HEK293 (cell line): ENCODE measurements around the gene MOB1A.

Source experiments
- AEBP2 ChIP-seq: fragments of 450-650 bp; formaldehyde crosslinking; IDR thresholded peaks from 2 replicates; pipeline ENCODE4 v1.5.1; 2016; ENCODE audit warnings: missing biosample characterization, missing genetic modification characterization, borderline replicate concordance
- PRDM2 ChIP-seq: fragments of 450-650 bp; formaldehyde crosslinking; IDR thresholded peaks from 2 replicates; pipeline ENCODE4 v1.5.1; 2016; ENCODE audit warnings: missing biosample characterization, missing genetic modification characterization, borderline replicate concordance
- ZNF114 ChIP-seq: fragments of 450-650 bp; formaldehyde crosslinking; IDR thresholded peaks from 2 replicates; pipeline ENCODE4 v1.5.0; 2017; ENCODE audit warnings: missing biosample characterization, missing genetic modification characterization
- ZNF132 ChIP-seq: fragments of 450-650 bp; formaldehyde crosslinking; IDR thresholded peaks from 2 replicates; pipeline ENCODE4 v1.5.1; 2017; ENCODE audit warnings: missing biosample characterization, missing genetic modification characterization, borderline replicate concordance
- ZNF148 ChIP-seq: fragments of 450-650 bp; formaldehyde crosslinking; IDR thresholded peaks from 2 replicates; pipeline ENCODE4 v1.5.0; 2017; ENCODE audit warnings: missing biosample characterization, missing genetic modification characterization, borderline replicate concordance
- ZNF214 ChIP-seq: fragments of 450-650 bp; formaldehyde crosslinking; IDR thresholded peaks from 2 replicates; pipeline ENCODE4 v1.5.1; 2017; ENCODE audit warnings: missing biosample characterization, mild to moderate bottlenecking, missing genetic modification characterization, borderline replicate concordance
- ZNF221 ChIP-seq: fragments of 450-650 bp; formaldehyde crosslinking; IDR thresholded peaks from 2 replicates; pipeline ENCODE4 v1.5.1; 2017; ENCODE audit warnings: missing biosample characterization, missing genetic modification characterization, borderline replicate concordance
- ZNF302 ChIP-seq: fragments of 450-650 bp; formaldehyde crosslinking; IDR thresholded peaks from 2 replicates; pipeline ENCODE4 v1.5.1; 2016; ENCODE audit warnings: missing biosample characterization, missing genetic modification characterization, low read depth
- ZNF324 ChIP-seq: fragments of 450-650 bp; formaldehyde crosslinking; IDR thresholded peaks from 2 replicates; pipeline ENCODE4 v1.5.1; 2016; ENCODE audit warnings: missing biosample characterization, missing genetic modification characterization
- ZNF341 ChIP-seq: fragments of 450-650 bp; formaldehyde crosslinking; IDR thresholded peaks from 2 replicates; pipeline ENCODE4; 2016; ENCODE audit warnings: low read depth, missing biosample characterization, missing genetic modification characterization
- ZNF433 ChIP-seq: fragments of 450-650 bp; formaldehyde crosslinking; IDR thresholded peaks from 2 replicates; pipeline ENCODE4 v1.5.1; 2016; ENCODE audit warnings: missing biosample characterization, missing genetic modification characterization, low read depth
- ZNF530 ChIP-seq: fragments of 450-650 bp; formaldehyde crosslinking; IDR thresholded peaks from 2 replicates; pipeline ENCODE4 v1.5.1; 2016; ENCODE audit warnings: low read depth, missing biosample characterization, missing genetic modification characterization
- ZNF645 ChIP-seq: fragments of 450-650 bp; formaldehyde crosslinking; IDR thresholded peaks from 2 replicates; pipeline ENCODE4; 2016; ENCODE audit warnings: missing biosample characterization, missing genetic modification characterization
- ZNF660 ChIP-seq: fragments of 450-650 bp; IDR thresholded peaks from 2 replicates; pipeline ENCODE4 v1.5.1; 2018; ENCODE audit warnings: missing biosample characterization, mild to moderate bottlenecking, missing genetic modification characterization
- ZNF707 ChIP-seq: fragments of 450-650 bp; formaldehyde crosslinking; IDR thresholded peaks from 2 replicates; pipeline ENCODE4 v1.5.1; 2016; ENCODE audit warnings: missing biosample characterization, missing genetic modification characterization
- ZNF791 ChIP-seq: fragments of 450-650 bp; formaldehyde crosslinking; IDR thresholded peaks from 2 replicates; pipeline ENCODE4 v1.5.1; 2016; ENCODE audit warnings: missing biosample characterization, missing genetic modification characterization
- ZSCAN23 ChIP-seq: fragments of 450-650 bp; formaldehyde crosslinking; IDR thresholded peaks from 2 replicates; pipeline ENCODE4 v1.5.1; 2016; ENCODE audit warnings: missing biosample characterization, missing genetic modification characterization
- TF ChIP-seq, protein P1 (sequence below): fragments of 450-650 bp; formaldehyde crosslinking; IDR thresholded peaks from 2 replicates; pipeline ENCODE4 v1.5.1; 2016; ENCODE audit warnings: missing biosample characterization, missing genetic modification characterization
- TF ChIP-seq, protein P2 (sequence below): fragments of 450-650 bp; formaldehyde crosslinking; IDR thresholded peaks from 2 replicates; pipeline ENCODE4 v1.5.1; 2017; ENCODE audit warnings: missing biosample characterization, missing genetic modification characterization

Gene MOB1A

GRCh38 chr2:74201596-74201995, 22.9 kb upstream of the MOB1A start (continued):
- no peak for TF ChIP-seq ZNF707 (tag by site-specific recombination)
- TF ChIP-seq, protein P1, sequence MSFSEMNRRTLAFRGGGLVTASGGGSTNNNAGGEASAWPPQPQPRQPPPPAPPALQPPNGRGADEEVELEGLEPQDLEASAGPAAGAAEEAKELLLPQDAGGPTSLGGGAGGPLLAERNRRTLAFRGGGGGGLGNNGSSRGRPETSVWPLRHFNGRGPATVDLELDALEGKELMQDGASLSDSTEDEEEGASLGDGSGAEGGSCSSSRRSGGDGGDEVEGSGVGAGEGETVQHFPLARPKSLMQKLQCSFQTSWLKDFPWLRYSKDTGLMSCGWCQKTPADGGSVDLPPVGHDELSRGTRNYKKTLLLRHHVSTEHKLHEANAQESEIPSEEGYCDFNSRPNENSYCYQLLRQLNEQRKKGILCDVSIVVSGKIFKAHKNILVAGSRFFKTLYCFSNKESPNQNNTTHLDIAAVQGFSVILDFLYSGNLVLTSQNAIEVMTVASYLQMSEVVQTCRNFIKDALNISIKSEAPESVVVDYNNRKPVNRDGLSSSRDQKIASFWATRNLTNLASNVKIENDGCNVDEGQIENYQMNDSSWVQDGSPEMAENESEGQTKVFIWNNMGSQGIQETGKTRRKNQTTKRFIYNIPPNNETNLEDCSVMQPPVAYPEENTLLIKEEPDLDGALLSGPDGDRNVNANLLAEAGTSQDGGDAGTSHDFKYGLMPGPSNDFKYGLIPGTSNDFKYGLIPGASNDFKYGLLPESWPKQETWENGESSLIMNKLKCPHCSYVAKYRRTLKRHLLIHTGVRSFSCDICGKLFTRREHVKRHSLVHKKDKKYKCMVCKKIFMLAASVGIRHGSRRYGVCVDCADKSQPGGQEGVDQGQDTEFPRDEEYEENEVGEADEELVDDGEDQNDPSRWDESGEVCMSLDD, result no peak
- TF ChIP-seq PRDM2, result no peak
- no peak for TF ChIP-seq ZNF114 (tag by site-specific recombination)
- TF ChIP-seq AEBP2, result no peak
- no peak for TF ChIP-seq ZNF530 (tag by site-specific recombination)
- no peak for TF ChIP-seq ZNF341 (tag by site-specific recombination)
- TF ChIP-seq ZNF324 (tag by site-specific recombination), result no peak
- TF ChIP-seq ZNF645 (tag by site-specific recombination), result no peak
- no peak for TF ChIP-seq ZNF791 (tag by site-specific recombination)
- TF ChIP-seq ZNF221 (tag by site-specific recombination), result no peak
- TF ChIP-seq ZNF433, result no peak
- no peak for TF ChIP-seq ZNF302 (tag by site-specific recombination)
- no peak for TF ChIP-seq ZNF214
- TF ChIP-seq, protein P2, sequence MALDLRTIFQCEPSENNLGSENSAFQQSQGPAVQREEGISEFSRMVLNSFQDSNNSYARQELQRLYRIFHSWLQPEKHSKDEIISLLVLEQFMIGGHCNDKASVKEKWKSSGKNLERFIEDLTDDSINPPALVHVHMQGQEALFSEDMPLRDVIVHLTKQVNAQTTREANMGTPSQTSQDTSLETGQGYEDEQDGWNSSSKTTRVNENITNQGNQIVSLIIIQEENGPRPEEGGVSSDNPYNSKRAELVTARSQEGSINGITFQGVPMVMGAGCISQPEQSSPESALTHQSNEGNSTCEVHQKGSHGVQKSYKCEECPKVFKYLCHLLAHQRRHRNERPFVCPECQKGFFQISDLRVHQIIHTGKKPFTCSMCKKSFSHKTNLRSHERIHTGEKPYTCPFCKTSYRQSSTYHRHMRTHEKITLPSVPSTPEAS (tag by site-specific recombination), result no peak
- no peak for TF ChIP-seq ZNF132 (tag by site-specific recombination)
- TF ChIP-seq ZSCAN23 (tag by site-specific recombination), result no peak
- TF ChIP-seq ZNF660 (tag by site-specific recombination), result 0 out of 2 replicates have a peak, but pooled peaks have one; percentile 31
- TF ChIP-seq ZNF148 (tag by site-specific recombination), result no peak
- TF ChIP-seq, all 188 proteins: peak for 19
